Measurements from ENCODE around the gene WBP1L.
"Not testable (repeated sequence)": the region's sequence is repeated elsewhere in the genome, so short reads cannot be mapped to it uniquely, and the experiment has no call there.

WBP1L gene

DNA sequence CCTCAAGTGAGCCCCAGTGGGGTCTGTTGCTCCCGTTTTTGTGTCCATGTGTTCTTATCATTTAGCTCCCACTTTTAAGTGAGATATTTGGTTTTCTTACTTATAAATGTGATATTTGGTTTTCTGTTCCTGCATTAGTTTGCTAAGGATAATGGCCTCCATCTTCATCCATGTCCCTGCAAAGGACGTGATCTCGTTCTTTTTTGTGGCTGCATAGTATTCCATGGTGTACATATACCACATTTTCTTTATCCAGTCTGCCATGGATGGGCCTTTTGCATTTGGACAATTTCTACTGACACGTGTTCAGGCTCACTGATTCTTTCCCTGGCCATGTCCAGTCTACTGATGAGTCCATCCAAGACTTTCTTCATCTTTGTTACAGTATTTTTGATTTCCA lies 19.8 kb upstream of the WBP1L start:
- DNase-seq (ENCODE audit: low spot score), result no peak

DNA sequence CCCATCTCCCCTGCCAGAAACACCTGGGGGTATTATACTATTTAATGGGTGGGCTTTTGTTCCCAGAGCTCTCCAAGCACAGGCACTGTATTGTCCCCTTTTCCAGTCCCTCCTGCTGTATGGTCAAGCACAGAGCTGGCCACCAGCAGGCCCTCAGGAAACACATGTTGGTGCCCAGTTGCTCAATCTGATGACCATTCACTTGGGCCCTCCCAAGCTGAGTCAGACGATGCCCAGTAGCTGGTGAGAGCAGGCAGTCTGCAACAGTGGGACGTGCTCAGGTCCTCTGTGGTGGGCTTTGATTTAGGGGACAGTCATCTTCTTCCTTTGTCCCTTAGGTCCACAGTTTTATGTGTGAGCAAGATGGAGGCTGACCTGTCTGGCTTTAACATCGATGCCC lies 17.5 kb upstream of the WBP1L start:
- no peak for DNase-seq (ENCODE audit: low spot score)

DNA sequence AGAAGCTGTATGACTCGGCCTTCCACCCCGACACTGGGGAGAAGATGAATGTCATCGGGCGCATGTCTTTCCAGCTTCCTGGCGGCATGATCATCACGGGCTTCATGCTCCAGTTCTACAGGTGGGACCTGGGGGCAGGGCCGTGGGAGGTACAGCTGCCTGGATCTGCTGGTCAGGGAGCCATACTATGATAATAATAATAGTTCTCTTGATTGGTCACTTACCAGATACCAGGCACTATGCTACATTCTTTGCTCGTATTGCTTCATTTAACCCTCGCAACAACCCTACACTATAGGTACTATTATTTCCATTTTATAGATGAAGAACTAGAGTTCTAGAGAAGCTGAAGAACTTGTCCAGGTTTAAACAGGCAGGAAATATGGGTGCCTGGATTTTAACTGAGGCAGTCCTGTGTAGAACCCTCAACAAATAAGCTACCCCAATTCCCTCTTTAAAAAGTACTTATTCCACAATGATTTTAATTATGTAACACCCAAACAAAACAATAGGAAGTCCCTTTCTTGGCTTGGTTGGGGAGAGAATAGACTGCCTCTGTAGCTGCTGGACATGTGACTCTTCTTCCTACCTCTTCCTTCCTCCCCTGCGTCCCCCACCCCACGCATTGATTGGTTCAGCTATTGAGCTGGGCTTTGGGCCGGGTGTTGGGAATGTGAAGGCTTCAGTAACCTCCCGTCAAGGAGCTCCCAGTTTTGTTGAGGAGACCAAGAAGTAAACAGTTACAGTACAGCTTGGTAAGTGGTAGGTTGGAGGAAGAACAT lies 16.5 kb upstream of the WBP1L start:
- DNase-seq (ENCODE audit: low spot score), result no peak

- peak; percentile 87 for DNase-seq (ENCODE audit: low spot score)
These were observed 14.4 kb upstream of the WBP1L start for GRCh38 chr10:102729029-102730026.

- DNase-seq (ENCODE audit: low spot score), result no peak
These were observed 12.4 kb upstream of the WBP1L start for GRCh38 chr10:102731222-102731800.

DNA sequence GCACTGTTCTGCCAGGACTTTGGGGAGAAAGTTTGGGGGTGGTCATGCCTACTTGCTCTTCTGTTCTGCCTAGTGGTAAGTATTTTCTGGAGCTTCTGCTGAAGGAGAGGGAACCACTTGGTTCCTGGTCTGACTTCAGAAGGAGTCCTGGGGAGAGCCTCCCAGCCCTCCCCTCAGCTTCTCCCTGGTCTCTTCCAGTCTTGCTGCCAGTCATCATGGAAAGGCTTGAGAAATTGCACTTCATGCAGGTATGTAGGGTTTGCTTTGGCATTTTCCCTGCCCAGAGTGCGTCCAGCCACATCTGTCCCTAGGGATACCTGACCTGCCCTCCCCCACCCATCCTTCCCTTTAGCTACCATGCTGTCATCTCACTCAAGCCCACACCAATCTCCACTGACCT lies 11.1 kb upstream of the WBP1L start:
- no peak for DNase-seq (ENCODE audit: low spot score)

GRCh38 chr10:102735065-102735562 lies 8.6 kb upstream of the WBP1L start:
- no peak for DNase-seq (ENCODE audit: low spot score)

- no peak for DNase-seq (ENCODE audit: low spot score)
These were observed 5.0 kb upstream of the WBP1L start for GRCh38 chr10:102738692-102739121.

DNA sequence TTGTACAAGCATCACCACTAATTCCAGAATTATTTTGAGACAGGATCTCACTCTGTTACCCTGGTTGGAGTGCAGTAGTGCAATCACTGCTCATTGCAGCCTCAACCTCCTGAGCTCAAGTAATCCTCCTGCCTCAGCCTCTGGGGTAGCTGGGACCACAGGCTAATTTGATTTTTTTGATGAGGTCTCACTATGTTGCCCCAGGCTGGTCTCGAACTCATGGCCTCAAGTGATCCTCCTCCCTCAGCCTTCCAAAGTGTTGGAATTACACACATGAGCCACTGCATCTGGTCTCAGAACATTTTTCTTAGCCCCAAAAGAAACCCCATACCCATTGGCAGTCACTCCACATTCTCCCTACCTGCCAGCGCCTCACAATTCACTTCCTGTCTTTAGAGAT lies 3.5 kb upstream of the WBP1L start:
- no peak for DNase-seq (ENCODE audit: low spot score)

- DNase-seq (ENCODE audit: low spot score), result no peak
These were observed 2.0 kb upstream of the WBP1L start for GRCh38 chr10:102741726-102742237.

DNA sequence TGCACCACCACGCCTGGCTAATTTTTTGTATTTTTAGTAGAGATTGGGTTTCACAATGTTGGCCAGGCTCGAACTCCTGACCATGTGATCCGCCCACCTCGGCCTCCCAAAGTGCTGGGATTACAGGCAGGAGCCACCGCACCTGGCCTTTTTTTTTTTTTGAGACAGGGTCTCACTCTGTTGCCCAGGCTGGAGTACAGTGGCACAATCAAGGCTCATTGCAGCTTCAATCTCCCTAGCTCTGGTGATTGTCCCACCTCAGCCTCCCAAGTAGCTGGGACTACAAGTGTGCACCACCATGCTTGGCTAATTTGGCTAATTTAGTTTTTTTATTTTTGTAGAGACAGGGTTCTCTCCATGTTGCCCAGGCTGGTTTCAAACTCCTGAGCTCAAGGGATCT lies 1.4 kb upstream of the WBP1L start:
- DNase-seq (ENCODE audit: low spot score), result not testable (repeated sequence)

GRCh38 chr10:102743078-102743587 lies 615 bp upstream of the WBP1L start:
- DNase-seq (ENCODE audit: low spot score), result no peak

DNA sequence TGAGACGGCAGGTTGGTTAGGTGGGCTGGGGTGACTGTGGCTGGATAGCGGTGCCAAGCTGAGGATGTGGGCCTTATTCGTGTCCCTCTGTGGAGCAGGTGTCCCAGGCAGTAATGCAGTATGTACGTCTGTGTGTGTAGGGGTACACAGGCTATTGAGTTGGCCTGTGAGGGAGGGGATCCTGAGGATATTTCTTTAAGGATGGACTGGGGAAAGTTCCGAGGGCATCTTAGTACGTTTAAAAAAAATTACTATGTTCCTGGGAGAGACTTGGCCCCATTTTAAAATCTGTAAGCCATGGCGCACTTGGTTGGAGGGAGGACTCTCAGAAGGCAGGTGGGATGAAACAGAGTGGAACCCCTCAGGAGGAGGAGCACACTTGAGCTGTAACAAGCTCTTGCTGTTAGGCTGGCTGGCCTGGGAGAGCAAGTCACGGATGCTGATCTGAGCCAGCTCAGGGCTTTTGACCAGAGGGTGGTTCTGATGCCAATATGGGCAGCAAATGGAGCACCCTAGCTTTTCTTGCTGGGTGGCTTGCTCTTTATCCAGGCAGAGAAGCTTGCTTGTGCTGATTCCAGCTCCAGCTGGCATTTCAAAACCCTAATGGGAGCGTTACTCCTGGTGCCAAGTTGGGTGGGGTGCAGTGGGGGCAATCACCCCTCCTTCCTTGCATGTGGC lies 765 bp downstream of the WBP1L start:
- DNase-seq (ENCODE audit: low spot score), result no peak

DNA sequence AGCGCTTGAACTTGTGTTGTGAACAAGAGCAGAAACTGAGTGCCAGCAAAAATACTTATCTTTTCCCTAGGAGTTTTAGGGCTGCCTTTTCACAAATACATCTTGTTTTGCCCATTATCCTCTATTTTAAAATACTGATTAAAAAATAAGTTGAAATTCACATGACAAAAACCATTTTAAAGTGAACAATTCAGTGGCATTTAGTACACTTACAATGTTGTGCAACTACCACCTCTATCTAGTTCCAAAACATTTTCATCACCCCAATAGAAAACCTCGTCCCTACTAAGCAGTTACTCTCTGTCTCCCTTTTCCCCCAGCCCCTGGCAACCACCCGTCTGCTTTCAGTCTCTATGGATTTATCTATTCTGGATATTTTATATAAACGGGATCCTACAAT lies 1.4 kb downstream of the WBP1L start:
- DNase-seq (ENCODE audit: low spot score), result no peak

GRCh38 chr10:102752266-102752930 lies 8.7 kb downstream of the WBP1L start:
- no peak for DNase-seq (ENCODE audit: low spot score)

GRCh38 chr10:102752934-102753664 lies 9.4 kb downstream of the WBP1L start:
- DNase-seq (ENCODE audit: low spot score), result no peak

DNA sequence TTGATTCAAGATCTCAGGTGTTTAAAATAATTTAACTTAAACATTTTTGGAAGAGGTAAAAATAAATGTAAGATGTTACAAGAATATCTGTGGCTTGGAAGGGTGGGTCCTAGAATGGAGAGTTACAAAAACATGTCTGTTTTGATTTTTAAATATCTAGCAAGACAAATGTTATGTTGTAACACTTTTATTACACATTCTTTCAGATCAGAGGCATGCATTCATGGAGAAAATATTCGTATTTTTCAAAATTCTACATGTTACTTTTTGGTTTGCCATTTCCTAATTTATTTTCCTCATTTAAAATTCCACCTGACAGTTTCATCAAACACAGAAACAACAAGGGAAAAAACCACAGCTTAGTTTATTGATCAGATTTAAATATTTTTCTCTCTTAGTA lies 10.0 kb downstream of the WBP1L start:
- no peak for DNase-seq (ENCODE audit: low spot score)

GRCh38 chr10:102757323-102757722 lies 13.6 kb downstream of the WBP1L start:
- no peak for DNase-seq (ENCODE audit: low spot score)

DNA sequence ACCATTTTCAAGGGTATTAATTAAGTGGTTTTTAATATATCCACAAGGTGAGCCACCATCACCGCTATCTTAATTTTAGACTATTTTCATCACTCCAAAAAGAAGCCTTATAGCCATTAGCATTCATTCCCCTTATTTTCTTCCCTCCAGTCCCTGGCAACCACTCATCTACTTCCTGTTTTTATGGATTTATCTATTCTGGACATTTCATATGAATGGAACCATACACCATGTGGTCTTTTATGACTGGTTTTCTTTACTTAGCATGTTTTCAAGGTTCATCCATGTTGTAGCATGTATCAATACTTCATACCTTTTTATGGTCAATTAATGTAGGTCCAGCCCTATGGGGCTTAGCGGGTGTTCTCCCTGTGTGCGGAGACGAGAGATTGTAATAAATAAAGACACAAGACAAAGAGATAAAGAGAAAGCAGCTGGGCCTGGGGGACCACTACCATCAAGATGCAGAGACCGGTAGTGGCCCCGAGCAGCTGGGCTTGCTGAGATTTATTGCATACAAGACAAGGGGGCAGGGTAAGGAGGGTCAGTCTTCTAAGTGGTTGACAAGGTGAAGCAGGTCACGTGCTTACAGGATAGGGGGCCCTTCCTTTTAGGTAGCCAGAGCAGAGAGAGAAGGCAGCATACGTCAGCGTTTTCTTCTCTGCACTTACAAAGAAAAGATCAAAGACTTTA lies 14.6 kb downstream of the WBP1L start:
- DNase-seq (ENCODE audit: low spot score), result no peak

DNA sequence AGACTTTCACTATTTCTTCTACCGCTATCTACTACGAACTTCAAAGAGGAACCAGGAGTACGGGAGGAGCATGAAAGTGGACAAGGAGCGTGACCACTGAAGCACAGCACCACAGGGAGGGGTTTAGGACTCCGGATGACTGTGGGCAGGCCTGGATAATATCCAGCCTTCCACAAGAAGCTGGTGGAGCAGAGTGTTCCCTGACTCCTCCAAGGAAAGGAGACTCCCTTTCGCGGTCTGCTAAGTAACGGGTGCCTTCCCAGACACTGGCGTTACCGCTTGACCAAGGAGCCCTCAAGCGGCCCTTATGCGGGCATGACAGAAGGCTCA lies 15.2 kb downstream of the WBP1L start:
- DNase-seq (ENCODE audit: low spot score), result not testable (repeated sequence)

All from left forelimb (tissue), 1 donor.